Neural cell (in vitro differentiated cells): ENCODE data around the gene EDDM13.

ENCODE experiments used
- EZH2 ChIP-seq: fragments of 200-600, 300-800 bp; shearing (Covaris generic), sonication (generic); IDR thresholded peaks from 2 replicates; pipeline ENCODE4 v1.6.1; 2014; ENCODE audit warnings: antibody characterized with exemption, low read length, borderline replicate concordance, mild to moderate bottlenecking; ENCODE audit not compliant: insufficient read depth, poor library complexity, severe bottlenecking
- POLR2AphosphoS5 ChIP-seq: IDR thresholded peaks from 2 replicates; pipeline ENCODE4 v1.6.1; 2012
- TF ChIP-seq, protein P1 (sequence below): fragments of 450-650 bp; IDR thresholded peaks from 2 replicates; pipeline ENCODE4 v1.5.1; 2014; ENCODE audit warnings: antibody characterized with exemption, mild to moderate bottlenecking, moderate library complexity; ENCODE audit not compliant: poor library complexity, severe bottlenecking

DNA sequence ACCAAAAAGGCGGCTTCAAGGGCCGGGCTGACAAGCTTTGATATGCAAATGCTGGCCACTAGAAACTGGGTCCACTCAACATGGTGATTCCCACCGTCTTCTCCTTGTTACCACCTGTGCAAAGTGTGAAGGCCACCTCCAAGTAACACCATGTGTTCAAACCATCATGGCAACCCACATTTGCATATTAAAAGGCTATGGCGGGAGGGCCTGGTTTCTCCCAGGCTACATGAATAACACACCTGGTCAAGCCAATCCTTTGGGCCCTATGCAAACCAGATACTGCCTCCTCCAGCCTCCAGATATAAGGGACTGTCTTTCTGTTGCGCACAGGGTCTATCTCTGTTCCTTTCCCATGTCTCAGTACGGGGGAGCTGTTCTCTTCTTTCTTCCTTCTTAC, 78.7 kb downstream of the EDDM13 start:
- TF ChIP-seq EZH2 (no peak), POLR2AphosphoS5 (no peak)
- TF ChIP-seq, protein P1, sequence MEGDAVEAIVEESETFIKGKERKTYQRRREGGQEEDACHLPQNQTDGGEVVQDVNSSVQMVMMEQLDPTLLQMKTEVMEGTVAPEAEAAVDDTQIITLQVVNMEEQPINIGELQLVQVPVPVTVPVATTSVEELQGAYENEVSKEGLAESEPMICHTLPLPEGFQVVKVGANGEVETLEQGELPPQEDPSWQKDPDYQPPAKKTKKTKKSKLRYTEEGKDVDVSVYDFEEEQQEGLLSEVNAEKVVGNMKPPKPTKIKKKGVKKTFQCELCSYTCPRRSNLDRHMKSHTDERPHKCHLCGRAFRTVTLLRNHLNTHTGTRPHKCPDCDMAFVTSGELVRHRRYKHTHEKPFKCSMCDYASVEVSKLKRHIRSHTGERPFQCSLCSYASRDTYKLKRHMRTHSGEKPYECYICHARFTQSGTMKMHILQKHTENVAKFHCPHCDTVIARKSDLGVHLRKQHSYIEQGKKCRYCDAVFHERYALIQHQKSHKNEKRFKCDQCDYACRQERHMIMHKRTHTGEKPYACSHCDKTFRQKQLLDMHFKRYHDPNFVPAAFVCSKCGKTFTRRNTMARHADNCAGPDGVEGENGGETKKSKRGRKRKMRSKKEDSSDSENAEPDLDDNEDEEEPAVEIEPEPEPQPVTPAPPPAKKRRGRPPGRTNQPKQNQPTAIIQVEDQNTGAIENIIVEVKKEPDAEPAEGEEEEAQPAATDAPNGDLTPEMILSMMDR: no peak
